Measurements from ENCODE around the gene TMEM138.

The TMEM138 gene

GRCh38 chr11:61361741-61362541 is at the start of gene TMEM138, which contains the start of gene CYB561A3:
TSS of gene TMEM138 (plus strand) at chr11:61362374. CDS start at chr11:61364391, 2,017 bp downstream.
TSS of gene CYB561A3 (minus strand) at chr11:61361882. CDS start at chr11:61356713, 5,169 bp downstream.
- TF ChIP-seq GATA3 (IDR thresholded peaks at IDR 0.05; ENCODE audit: low read depth, low read length) = no peak
- TF ChIP-seq GATA2 (IDR thresholded peaks at IDR 0.05; ENCODE audit: low read depth, low read length) = no peak

GRCh38 chr11:61315260-61315659 is 46.9 kb upstream of the TMEM138 start:
- TF ChIP-seq GATA2 (IDR thresholded peaks at IDR 0.05; ENCODE audit: low read depth, low read length) (no peak), GATA3 (IDR thresholded peaks at IDR 0.05; ENCODE audit: low read depth, low read length) (no peak)

GRCh38 chr11:61325649-61326414 is 36.3 kb upstream of the TMEM138 start:
- TF ChIP-seq GATA3 (IDR thresholded peaks at IDR 0.05; ENCODE audit: low read depth, low read length) = no peak
- TF ChIP-seq GATA2 (IDR thresholded peaks at IDR 0.05; ENCODE audit: low read depth, low read length) = no peak

DNA sequence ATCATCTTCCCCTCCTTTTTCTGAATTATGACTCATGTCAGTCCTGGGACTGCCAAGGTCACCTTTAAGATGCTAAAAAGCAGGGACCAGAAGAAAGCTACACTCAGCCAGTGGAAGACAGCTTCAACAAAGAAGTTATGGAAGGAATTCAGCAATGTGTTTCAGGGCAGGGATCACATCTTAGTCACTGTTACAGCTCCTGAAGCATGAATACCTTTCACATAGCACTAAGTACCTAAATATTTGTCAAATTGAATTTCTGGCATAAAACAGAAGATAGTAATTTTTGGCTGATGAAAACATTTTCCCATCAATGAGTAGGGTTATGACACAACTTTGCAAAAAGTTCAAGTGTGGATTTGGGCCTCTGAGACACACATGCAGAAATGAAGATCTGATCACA is 34.5 kb upstream of the TMEM138 start:
- TF ChIP-seq GATA3 (IDR thresholded peaks at IDR 0.05; ENCODE audit: low read depth, low read length) (no peak), GATA2 (IDR thresholded peaks at IDR 0.05; ENCODE audit: low read depth, low read length) (no peak)

- TF ChIP-seq GATA3 (IDR thresholded peaks at IDR 0.05; ENCODE audit: low read depth, low read length) = no peak
- TF ChIP-seq GATA2 (IDR thresholded peaks at IDR 0.05; ENCODE audit: low read depth, low read length) = no peak
Measured at GRCh38 chr11:61328351-61328750, 33.8 kb upstream of the TMEM138 start.

- TF ChIP-seq GATA3 (IDR thresholded peaks at IDR 0.05; ENCODE audit: low read depth, low read length) (no peak), GATA2 (IDR thresholded peaks at IDR 0.05; ENCODE audit: low read depth, low read length) (no peak)
Measured at GRCh38 chr11:61329871-61330270, 32.3 kb upstream of the TMEM138 start.

- TF ChIP-seq GATA2 (IDR thresholded peaks at IDR 0.05; ENCODE audit: low read depth, low read length) (no peak), GATA3 (IDR thresholded peaks at IDR 0.05; ENCODE audit: low read depth, low read length) (no peak)
Measured at GRCh38 chr11:61331651-61332050, 30.5 kb upstream of the TMEM138 start.

GRCh38 chr11:61332281-61332796 is 29.8 kb upstream of the TMEM138 start:
- TF ChIP-seq GATA2 (IDR thresholded peaks at IDR 0.05; ENCODE audit: low read depth, low read length) = no peak
- no peak for TF ChIP-seq GATA3 (IDR thresholded peaks at IDR 0.05; ENCODE audit: low read depth, low read length)

GRCh38 chr11:61332797-61333549 is 29.2 kb upstream of the TMEM138 start, which contains the start of the genes DDB1 and TKFC:
TSS of gene DDB1 (minus strand) at chr11:61333105. CDS start at chr11:61332968, 137 bp downstream.
TSS of gene TKFC (plus strand) at chr11:61333228. CDS start at chr11:61334729, 1,501 bp downstream.
- no peak for TF ChIP-seq GATA2 (IDR thresholded peaks at IDR 0.05; ENCODE audit: low read depth, low read length)
- no peak for TF ChIP-seq GATA3 (IDR thresholded peaks at IDR 0.05; ENCODE audit: low read depth, low read length)

- TF ChIP-seq GATA3 (IDR thresholded peaks at IDR 0.05; ENCODE audit: low read depth, low read length) (no peak), GATA2 (IDR thresholded peaks at IDR 0.05; ENCODE audit: low read depth, low read length) (no peak)
Measured at GRCh38 chr11:61333550-61334433, 28.4 kb upstream of the TMEM138 start.

DNA sequence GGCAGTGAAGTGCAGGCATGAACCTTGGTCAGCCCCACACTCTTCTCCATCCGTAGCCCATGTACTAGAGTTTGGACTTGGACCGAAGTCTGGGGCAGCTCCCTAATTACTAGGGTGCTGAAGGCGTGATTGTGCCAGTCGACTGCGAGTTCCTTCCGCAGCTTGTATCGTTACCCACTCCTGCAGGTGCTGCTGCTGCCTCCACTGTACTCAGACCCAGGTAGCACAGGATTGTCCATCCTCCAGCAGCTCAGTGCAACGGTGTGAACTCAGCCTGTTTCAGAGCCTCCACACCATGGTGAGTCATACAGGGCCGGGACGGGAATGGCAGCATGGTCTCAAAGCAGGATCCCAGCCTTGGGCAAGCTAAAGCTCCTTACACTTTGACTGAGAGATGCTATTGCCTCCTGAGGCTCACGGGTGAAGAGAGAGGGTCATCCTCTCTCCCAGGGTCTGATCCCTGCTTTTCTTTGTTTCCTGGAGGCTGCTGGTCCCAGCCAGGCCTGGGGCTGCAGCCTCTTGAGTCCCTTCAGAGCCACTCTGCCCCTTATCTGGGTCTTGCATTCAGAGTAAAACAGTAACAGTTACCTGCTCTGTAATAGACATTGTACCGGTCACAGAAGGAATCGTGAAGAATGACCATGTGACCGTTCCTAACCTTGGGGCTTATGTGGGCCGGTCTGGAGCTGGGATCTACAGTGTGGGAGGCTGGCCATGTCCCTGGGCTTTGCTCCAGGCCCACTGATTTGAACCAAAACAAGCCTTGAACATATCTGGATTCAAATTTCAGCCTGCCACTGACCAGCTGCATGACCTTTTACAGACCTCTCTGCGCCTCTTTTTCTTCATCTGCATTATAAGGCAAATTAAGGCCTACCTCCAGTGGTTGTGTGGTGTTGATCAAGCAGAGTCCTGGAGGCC is 27.5 kb upstream of the TMEM138 start:
- no peak for TF ChIP-seq GATA3 (IDR thresholded peaks at IDR 0.05; ENCODE audit: low read depth, low read length)
- no peak for TF ChIP-seq GATA2 (IDR thresholded peaks at IDR 0.05; ENCODE audit: low read depth, low read length)

DNA sequence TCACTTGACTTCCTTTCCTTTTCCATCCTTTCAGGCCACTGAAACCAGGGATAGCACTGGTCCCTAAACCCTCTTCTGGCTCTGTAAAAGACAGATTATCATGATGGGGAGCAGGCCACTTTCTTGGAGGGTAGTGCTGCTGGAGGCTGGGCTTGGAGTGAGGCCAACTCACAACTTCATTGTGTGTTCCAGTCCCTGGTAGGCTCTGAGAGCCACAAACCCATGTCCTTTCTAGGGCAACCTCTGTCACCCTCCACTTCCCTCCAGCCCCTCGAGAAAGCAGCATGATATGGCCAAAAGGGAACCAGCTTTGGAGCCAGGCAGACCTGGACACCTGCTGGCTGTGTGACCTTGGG is 26.8 kb upstream of the TMEM138 start:
- TF ChIP-seq GATA2 (IDR thresholded peaks at IDR 0.05; ENCODE audit: low read depth, low read length) (no peak), GATA3 (IDR thresholded peaks at IDR 0.05; ENCODE audit: low read depth, low read length) (no peak)

Data from SH-SY5Y (cell line).